DMS79 (cell line): Measurements from ENCODE around the gene CCDC127.
"Not testable (repeated sequence)": the region's sequence is repeated elsewhere in the genome, so short reads cannot be mapped to it uniquely, and the experiment has no call there.

Experiments used
- DNase-seq: peaks from one replicate; lab custom pipeline; 2025; lab: John Stamatoyannopoulos, UW

Gene CCDC127

DNA sequence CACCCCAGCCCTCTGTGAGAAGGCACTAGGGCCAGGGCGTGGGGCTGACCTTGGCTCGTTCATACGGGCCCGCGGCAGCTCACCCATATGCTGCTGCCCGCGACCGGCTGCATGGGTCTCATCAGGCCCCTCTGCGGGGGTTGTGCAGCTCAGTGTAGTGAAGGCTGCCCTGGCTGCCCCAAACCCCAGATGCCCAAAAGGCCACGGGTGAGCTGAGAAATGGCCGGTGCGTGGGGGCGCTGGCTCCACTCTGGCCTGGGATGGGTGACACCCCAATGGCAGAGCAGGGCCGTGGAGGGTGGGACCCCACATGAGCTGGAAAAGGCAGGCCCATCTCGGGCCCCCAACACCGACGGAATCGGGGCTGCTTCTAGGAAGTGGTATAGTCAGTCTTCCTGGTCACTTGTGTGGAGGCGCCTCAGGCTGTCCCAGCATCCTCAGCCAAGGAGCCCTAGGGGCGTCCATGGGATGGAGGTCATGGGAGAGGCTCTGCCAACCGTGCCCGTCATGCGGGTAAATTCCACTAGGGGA, 46.1 kb downstream of the CCDC127 start:
- DNase-seq: no peak

DNA sequence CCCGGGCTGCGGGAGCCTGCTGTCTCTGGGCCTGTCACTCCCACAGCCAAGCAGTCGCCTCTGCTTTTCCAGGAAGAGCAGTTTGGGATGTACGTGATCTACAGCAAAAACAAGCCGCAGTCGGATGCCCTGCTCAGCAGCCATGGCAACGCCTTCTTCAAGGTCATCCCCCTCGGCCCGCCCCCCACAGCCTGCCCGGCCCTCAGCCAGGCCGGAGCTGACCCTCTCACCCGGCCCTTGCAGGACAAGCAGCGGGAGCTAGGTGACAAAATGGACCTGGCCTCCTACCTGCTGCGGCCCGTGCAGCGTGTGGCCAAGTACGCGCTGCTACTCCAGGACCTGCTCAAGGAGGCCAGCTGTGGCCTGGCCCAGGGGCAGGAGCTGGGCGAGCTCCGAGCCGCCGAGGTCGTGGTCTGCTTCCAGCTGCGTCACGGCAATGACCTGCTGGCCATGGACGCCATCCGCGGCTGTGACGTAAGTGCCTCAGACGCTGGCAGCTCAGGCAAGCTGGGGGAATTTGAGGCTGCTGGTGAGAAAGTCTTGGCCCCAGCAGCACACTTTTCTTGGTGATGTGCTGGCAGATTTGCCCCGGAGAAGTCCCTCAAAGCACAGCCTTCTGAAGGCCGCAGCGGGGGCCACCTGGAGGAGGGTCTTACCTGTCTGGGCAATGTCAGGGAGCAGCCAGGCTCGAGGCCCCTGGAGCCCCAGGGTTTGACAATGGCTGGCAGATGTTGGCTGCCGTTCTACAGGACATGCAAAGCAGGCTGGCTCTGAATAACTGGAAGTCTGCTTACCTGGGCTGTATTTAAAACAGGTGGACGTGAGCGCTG, 46.8 kb downstream of the CCDC127 start:
- no peak for DNase-seq

DNA sequence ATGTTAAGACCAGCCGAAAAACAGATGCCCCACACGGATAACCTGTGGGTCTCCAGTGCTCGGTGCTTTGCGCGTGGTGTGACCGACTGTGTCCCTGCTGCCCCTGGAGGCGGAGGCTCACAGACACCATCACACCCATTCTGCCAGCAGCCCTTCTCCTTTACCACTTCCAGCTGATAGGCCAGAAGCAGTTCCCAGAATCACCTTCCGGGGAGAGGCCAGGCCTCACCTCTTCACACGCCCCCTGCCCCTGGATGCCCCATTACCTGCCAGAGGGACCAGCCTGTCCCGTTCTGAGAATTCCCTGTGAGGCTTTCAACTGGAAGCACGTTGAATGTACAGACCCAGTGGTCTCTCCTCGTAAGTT, 48.2 kb downstream of the CCDC127 start:
- no peak for DNase-seq

DNA sequence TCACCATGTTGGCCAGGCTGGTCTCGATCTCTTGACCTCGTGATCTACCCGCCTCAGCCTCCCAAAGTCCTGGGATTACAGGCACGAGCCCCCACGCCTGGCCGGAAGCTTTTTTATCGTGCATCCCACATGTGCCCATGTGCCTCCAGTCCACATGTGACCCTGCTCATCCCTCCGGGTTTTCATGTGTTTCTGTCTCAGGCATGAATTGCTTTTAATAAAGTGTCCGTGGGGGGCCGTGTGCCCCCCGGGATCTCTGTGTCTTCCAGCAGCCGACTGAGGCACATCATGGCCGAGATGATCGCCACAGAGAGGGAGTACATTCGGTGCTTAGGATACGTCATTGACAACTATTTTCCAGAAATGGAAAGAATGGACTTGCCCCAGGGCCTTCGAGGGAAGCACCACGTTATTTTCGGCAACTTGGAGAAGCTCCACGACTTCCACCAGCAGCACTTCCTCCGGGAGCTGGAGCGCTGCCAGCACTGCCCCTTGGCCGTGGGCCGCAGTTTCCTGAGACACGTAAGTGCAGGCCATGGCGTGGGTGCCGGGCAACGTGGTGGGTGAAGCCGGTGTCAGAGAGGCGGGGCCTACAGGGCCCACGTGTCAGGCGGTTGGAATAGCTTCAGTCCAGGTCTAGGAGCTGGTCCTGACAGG, 48.8 kb downstream of the CCDC127 start:
- DNase-seq: no peak

DNA sequence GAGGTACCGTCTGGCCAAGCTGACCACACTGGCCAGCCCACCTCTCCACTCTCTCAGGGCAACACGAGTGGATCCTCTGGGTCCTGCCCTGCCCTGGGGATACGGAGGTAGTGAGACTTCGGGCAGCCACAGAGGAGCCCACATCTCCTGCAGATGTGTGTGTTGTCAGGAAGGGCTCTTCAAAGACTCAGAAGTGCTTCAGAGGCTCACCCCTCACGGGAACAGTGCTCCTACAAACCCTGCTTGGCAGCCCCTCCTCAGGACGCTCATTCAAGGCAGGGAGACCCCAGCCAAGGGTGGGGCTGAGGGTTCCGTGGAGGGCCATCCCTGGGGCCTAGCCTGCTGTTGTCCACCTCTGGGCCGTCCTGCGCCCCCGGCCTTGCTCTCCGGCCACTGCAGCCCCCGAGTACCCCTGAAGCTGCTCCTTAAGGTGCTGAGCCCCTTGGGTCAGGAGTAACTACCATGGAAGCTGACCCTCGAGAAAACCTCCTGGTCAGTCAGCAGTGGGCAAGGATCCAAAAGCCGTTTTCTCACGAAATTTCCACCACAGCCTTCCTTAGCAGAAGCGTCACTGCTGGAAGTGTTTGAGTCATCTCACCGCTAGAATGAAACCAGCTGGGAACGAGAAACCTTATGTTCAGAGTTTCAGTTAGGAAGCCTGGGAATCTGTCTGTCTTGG, 49.8 kb downstream of the CCDC127 start:
- no peak for DNase-seq

DNA sequence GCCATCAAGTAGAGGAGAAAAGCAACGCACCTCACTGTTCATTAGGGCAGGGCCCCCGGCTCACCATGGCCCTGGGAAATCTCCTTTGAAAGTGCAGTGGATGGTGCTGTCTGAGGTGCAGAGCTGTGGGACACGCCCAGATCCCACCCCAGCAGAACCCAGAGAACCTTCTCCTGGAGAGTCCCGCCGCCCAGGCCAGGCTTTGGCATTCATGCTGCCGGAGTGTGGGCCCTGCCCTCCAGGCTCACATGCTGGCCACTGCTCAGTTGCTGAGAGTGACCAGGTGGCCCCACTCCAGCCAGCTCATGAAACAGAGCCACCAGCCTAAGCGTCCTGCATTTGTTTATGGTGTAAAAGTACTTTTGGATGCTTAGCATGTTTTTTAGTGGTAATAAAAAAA, 50.4 kb downstream of the CCDC127 start:
- no peak for DNase-seq

DNA sequence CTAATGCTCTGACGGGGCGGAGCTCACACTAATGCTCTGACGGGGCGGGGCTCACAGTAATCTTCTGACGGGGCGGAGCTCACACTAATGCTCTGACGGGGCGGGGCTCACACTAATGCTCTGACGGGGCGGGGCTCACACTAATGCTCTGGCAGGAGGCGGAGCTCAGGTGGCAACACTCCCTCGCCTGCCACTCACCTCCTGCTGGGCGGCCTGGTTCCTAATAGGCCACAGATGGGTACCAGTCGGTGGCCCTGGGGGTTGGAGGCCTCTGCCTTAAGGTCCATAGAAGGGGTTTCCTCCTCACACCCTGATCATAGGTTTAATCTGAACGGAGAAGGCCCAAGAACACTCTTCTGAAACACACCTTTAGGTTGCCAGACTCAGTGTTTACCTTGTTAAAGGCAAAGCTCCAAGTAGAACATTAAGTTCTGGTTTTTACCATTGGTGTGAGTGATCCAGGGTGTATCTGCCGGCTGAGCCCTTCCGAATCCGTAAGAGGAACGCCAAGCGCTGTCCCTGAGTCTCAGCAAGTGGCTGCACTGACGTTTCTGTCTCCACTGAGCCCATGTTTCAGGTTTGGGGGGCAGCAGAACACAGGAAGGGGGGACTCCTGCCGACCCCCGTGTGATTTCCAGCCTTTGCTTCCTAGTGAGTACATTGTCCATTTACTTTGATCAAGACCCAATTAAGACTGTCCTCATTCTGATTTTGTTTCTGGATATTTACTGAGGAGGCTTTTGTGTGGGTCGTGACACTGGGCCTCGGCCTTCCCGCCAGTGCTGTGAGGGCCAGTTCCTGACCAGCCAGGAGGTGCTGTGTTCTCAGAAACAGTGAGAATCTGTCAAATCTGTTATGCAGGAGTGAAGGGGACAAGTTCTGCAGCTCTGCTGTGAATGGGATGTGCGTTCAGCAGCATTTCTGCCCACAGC, 51.2 kb downstream of the CCDC127 start:
- DNase-seq: no peak

DNA sequence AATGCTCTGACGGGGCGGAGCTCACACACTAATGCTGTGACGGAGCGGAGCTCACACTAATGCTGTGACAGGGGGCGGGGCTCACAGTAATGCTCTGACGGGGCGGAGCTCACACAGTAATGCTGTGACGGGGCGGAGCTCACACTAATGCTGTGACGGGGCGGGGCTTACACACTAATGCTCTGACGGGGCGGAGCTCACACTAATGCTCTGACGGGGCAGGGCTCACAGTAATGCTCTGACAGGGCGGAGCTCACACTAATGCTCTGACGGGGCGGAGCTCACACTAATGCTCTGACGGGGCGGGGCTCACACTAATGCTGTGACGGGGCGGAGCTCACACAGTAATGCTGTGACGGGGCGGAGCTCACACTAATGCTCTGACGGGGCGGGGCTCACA, 53.2 kb downstream of the CCDC127 start:
- not testable (repeated sequence) for DNase-seq

DNA sequence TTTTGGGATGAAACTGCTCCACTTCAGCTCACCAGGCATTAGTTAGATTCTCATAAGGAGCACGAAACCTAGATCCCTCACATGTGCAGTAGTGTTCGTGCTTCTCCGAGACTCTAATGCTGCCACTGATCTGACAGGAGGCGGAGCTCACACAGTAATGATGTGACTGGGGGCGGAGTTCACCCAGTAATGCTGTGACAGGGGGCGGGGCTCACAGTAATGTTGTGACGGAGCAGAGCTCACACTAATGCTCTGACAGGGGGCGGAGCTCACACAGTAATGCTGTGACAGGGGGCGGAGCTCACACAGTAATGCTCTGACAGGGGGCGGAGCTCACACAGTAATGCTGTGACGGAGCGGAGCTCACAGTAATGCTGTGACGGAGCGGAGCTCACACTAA, 53.7 kb downstream of the CCDC127 start:
- DNase-seq: no peak

DNA sequence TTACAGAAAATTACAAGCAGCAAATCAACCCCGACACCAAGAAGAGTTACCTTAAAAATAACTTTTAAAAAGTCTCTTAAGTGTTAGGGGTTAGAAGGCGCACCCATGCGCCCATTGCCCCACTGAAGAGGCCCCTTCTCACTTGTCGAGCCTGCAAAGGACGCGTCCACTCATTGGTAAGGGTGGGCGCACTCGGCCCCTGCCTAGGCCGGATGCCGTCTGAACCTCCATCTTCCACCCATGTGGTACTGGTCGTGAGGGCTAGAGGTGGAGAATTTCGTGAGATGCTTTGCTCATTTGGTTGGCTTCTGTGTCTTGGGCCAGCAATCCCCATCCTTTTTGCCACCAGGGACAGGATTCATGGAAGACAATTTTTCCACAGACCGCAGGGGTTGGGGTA, 54.1 kb downstream of the CCDC127 start:
- DNase-seq: no peak

DNA sequence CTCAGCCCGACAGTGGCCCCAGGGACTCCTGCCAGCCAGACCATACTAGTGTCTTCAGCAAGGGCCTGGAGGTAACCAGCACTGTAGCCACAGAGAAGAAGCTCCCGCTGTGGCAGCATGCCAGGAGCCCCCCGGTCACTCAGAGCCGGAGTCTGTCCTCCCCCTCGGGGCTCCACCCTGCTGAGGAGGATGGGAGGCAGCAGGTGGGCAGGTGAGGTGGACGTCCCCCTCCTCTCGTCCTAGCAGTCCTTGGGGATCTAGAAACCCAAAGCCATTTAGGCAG, 54.7 kb downstream of the CCDC127 start:
- DNase-seq: no peak

DNA sequence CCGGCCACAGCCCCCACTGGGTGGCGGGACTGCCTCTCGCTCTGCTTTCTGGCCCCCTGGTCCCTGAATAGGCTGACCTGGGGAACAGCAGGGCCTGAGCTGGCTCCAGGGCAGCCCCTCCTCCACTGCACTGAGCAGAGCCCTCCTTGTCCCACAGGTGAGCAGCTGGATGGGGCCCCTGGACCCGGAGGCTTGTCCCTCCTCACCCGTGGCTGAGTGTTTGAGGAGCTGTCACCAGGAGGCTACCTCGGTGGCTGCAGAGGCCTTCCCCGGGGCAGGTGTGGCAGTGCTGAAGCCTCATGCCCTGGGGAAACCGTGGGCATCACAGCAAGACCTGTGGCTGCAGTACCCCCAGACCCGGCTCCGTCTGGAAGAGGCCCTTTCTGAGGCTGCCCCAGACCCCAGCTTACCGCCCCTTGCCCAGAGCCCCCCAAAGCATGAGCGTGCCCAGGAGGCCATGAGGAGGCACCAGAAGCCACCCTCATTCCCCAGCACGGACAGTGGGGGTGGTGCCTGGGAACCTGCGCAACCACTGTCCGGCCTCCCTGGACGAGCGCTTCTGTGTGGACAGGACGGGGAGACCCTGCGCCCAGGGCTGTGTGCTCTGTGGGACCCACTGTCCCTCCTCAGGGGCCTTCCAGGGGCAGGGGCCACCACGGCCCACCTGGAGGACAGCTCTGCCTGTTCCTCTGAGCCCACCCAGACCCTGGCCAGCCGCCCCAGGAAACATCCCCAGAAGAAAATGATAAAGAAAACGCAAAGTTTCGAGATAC, 55.2 kb downstream of the CCDC127 start:
- DNase-seq: no peak

DNA sequence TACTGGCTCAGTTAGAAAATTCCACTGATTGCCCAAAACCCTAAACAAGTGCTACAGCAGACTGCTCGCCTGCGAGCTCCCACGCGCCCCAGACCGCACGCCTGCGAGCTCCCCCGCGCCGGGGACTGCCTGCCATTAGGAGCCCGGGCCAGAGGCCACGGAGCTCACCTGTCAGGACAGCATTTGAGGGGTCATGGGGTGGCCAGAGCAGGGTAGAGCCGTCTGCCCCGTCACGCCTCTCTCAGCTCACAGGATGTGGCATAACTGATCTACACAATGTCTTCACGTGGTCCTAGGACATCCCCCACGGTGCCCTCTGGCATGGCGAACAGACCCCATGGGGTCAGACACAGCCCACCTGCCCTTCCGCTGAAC, 55.8 kb downstream of the CCDC127 start:
- no peak for DNase-seq

DNA sequence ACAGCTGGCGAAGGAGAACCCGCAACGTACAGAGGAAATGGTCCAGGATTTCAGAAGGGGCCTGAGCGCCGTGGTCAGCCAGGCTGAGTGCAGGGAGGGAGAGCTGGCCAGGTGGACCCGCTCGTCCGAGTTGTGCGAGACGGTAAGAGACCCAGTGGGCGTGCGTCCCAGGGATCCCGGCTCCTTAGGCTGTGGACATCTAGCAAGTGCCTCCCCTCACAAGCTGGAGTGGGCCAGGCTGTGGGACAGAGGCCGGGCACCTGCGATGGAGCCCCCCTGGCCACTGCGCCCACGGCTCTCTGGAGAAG, 56.2 kb downstream of the CCDC127 start:
- no peak for DNase-seq

DNA sequence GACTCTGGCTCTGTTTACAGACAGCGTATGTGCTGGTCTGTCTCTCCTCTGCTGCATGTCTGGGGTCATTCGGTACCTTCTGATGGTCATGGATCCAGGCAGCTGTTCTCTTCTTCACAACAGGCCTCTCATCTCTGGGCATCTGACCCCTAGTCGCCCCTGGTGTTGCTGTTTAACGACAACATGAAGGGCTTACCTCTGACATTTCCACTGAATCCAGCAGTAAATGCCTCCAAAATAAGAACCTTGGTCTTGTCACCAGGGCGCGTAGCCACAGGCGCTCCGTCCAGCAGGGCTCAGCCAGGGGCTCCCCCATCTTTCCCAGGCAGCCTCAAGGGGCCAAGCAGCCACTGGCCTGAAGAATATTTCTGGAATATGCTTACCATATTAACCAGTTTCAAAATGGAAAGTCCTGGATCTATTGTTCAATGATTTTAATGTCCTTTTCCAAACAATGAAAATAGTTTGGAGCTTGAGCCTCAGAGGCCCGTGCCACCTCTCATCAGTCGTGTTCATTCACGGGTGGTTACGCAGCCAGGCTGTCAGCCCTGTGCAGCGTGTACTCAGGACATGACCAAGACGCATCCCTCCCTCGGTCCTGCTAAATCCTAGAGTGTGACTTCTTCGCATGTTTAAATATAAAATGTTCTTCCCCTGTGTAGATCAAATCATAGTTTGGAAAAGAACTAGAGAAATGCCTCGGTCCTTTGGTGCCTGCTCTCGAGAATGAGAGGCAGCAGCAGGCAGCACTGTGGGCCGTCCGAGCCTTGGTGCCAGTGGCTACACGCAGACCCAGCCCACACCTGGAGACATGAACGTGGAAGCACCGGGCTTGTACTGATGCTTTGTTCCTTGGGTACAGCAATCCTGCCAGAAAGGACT, 56.8 kb downstream of the CCDC127 start:
- no peak for DNase-seq

DNA sequence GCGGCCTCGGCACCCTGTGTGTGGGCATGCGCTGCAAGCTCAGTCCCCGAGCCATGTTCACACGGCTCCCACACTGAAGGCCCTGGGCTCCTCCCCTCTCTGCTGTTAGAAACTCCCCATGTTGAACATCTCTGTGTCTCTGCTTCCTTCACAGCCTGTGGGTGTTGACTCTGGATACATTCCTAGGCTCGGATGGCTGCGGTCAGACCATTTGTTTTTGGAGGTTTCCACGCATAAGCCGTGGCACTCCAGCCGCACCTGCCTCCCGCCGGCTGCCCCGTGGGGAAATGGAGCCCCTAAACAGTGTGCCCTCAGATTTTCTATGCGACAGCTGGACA, 57.8 kb downstream of the CCDC127 start:
- no peak for DNase-seq

DNA sequence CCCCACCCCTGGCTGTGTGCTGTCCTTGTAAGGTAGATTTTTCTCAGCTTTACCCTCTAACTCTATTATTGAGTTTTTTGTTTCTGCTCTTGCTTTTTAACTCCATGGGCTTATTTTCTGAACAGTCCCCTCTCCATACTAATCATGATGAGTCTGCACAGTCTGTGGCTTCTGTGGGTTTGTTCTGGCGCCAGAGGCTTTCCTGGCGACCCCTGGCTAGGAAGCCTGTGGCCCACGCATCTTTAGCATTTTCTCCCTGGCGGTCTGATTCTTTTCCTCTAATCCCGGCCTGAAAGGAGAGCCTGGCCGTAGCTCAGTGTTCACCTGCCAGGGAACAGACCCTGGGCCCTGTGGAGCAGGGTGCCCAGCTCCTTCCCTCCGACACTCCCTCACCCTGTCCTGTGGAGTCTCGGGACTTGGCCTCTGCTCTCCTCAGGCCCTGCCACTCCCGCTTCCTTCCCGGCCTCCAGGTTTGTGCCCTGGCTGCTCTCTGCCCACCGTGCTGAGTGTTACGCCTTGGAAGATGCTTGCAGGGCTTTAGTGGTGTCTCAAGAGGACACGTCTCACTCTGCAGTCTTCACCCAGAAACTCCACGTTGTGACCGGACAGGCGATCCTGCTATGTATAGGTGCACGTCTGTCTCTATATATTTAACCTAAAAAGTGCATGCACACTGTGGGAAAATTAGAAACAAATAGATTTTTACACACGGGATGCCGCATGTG, 58.3 kb downstream of the CCDC127 start:
- no peak for DNase-seq

DNA sequence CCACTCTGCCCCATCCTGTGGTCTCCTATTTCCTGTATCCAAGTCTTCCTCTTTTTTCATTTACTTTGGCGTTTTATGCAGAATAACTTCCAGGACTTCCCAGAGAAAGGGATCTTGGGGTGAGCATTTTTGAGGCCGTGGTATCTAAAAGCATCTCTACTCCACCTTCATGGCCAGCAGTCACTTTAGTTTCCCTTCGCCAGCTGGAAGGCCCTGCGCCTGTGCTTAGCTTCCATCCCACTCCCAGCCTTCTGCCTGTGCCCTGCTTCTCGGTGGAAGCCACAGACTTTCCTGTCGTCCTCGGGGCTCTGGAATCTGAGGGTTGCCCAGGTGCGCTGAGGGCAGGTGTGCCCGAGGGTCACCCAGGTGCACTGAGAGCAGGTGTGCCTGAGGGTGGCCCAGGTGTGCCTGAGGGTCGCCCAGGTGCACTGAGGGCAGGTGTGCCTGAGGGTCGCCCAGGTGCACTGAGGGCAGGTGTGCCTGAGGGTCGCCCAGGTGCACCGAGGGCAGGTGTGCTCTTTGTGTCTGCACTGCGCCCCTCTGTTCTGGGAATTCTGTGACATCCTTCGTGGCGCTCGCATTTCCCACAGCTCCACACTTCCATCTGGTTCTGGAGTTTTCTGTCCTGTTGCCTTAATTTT, 59.0 kb downstream of the CCDC127 start:
- no peak for DNase-seq

DNA sequence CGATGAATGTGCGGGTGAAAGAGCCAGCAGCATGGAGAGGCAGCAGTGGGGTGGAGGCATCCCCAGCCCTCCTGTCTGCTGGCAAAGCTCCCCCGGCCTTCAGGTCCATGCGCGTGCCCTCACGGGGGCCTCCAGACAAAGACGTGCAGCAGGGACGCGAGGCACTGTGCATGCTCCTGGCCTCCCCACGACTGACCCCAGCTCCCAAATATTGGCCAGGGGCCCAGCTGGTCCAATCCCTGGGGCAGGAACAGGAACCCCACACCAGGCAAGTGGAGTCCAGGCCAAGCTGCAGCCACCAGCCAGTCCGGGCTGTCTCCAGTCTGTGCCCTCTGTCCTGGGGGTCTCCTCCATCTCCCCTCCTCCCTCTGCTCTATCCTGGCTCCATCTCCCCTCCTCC, 60.2 kb downstream of the CCDC127 start:
- no peak for DNase-seq
